Measurements from ENCODE around the gene CXorf49. TPM values are rescaled to one million over a fixed set of nuclear protein-coding genes. Genes with fewer than 3 reads are reported as not detected.
"Not testable (repeated sequence)": the region's sequence is repeated elsewhere in the genome, so short reads cannot be mapped to it uniquely, and the experiment has no call there.

Gene CXorf49
- not detected in 2 replicates for total RNA-seq (2011; cell fraction: chromatin; rRNA removed; ENCODE audit: low replicate concordance)
- not detected in 2 replicates for total RNA-seq (2011; cell fraction: nucleolus; rRNA removed)
- total RNA-seq (2011; cell fraction: nucleoplasm; rRNA removed) = not detected in 2 replicates
- total RNA-seq (2014; rRNA removed) (not detected in 2 replicates), total RNA-seq (2014; rRNA removed; fragmentation: Illumina TruSeq; extraction: Trizol) (not detected in 2 replicates), total RNA-seq (2015; rRNA removed; fragmentation: Illumina TruSeq; extraction: Trizol) (not detected in 2 replicates), total RNA-seq (2021) (not detected in 2 replicates), polyA plus RNA-seq (2011; rRNA removed) (not detected in 2 replicates), polyA plus RNA-seq (2014; fragmentation: Illumina TruSeq; extraction: Trizol) (not detected in 2 replicates), polyA plus RNA-seq (2014; fragmentation: Nextera tagmentation; extraction: Ambion mirVana) (not detected), polyA plus RNA-seq (2014; rRNA removed) (not detected in 2 replicates), polyA minus RNA-seq (2011; rRNA and poly(A)+ RNA removed) (not detected in 2 replicates), Bru-seq, nascent RNA (not detected), BruChase-seq, experiment 1, labeled RNA remaining after a 2-hour chase (not detected), BruChase-seq, experiment 2, labeled RNA remaining after a 6-hour chase (not detected)
- polyA plus RNA-seq (2011; cell fraction: cytosol; rRNA removed) = not detected in 2 replicates
- polyA plus RNA-seq (2011; cell fraction: nucleus; rRNA removed) = 0.06 TPM in 1 of 2 replicates, not detected in the other
- not detected in 2 replicates for polyA plus RNA-seq (2012)
- not detected in 2 replicates for polyA minus RNA-seq (2011; cell fraction: cytosol; rRNA and poly(A)+ RNA removed)
- polyA minus RNA-seq (2011; cell fraction: nucleus; rRNA and poly(A)+ RNA removed) = not detected in 2 replicates
- long read RNA-seq, experiment 1 = 0 reads
- long read RNA-seq, experiment 2 = 0 reads
- long read RNA-seq, experiment 3 = 0 reads

DNA sequence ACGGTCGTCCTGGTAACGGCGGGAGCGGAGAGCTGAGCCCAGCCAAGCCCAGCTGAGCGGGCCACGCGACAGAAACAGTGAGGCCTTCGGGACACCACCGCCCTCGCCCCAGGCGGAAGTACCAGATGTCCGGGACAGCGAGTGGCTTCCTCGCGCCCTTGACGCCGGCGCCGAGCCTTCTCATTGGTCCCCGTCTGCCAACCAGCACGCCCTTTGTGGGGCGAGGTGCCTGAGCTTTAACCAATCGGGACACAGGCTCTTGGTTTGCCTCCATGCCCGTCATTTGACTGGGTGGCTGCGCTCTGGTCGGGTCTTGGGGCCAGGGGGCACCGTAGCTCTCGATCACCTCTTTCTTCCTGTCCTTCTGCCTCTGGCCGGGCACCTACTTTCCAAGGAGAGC is at the start of gene CXorf49:
TSS of gene CXorf49 (minus strand) at position 101 of the 400 bp plus-strand sequence. CDS start 134 bp downstream, outside the sequence.
- H3K36me3 ChIP-seq (ENCODE audit: control insufficient read depth, insufficient read depth, low read length); BruUV-seq (replicated peaks); H3K9me1 ChIP-seq (ENCODE audit: control insufficient read depth, insufficient read depth, low read length); FAIRE-seq; ATAC-seq; H3K4me2 ChIP-seq (ENCODE audit: insufficient read depth, low read length); POLR2A ChIA-PET; H2AFZ ChIP-seq (ENCODE audit: low read depth, low read length); H3K27me3 ChIP-seq (ENCODE audit: control insufficient read depth in 2 of 2, insufficient read depth in 2 of 2, low read length in 2 of 2); H4K20me1 ChIP-seq (replicated peaks; ENCODE audit: control insufficient read depth, insufficient read depth, low read length); H3K9me3 ChIP-seq (replicated peaks; ENCODE audit: control insufficient read depth, insufficient read depth, low read depth, low read length); CTCF ChIA-PET (ENCODE audit: low intra/inter-chr PET ratio); H3K79me2 ChIP-seq (ENCODE audit: control insufficient read depth, insufficient read depth, low read length); H3K4me1 ChIP-seq (replicated peaks in 1 of 2; ENCODE audit: control insufficient read depth in 2 of 2, insufficient read depth in 2 of 2, low read length in 2 of 2); in situ Hi-C loops (cut with MboI); H3K4me3 ChIP-seq; H3K27ac ChIP-seq (ENCODE audit: extremely low read depth, low read depth, low read length); DNase-seq (ENCODE audit: extremely low read depth in 1 of 4, low spot score in 3 of 4); intact Hi-C loops (cut with micrococcal nuclease); H3K9ac ChIP-seq (ENCODE audit: insufficient read depth in 1 of 2, low read depth in 2 of 2, low read length in 2 of 2): not testable (repeated sequence)
- WGBS (ENCODE audit: insufficient coverage, low coverage, missing lambda C conversion rate) = no CpG with 5 or more reads among the region's 30 CpGs

DNA sequence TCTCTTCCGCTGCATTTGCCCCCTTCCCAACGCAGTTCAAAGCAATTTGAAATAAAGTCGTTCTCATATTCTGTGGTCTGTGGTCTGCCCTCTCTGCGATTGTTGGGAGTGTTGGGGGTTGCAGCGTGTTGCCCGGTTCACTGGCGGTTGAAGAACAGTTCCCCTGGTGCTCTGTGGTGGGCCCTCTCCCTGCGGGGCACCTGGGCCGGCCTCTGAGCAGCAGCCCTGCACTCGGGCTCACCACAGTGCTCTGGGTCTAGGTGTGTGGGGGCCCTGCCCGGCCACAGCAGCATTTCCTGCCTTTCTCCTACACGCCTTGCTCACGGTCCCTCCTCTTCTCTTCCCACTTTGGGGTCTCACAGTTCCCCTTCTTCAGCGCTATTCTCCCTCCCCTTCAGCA is 49.0 kb upstream of the CXorf49 start:
- H3K9me1 ChIP-seq (ENCODE audit: control insufficient read depth, insufficient read depth, low read length); CTCF ChIA-PET (ENCODE audit: low intra/inter-chr PET ratio); H2AFZ ChIP-seq (ENCODE audit: low read depth, low read length); H3K27ac ChIP-seq (ENCODE audit: extremely low read depth, low read depth, low read length); H3K27me3 ChIP-seq (ENCODE audit: control insufficient read depth in 2 of 2, insufficient read depth in 2 of 2, low read length in 2 of 2); H3K9me3 ChIP-seq (replicated peaks; ENCODE audit: control insufficient read depth, insufficient read depth, low read depth, low read length); H3K36me3 ChIP-seq (ENCODE audit: control insufficient read depth, insufficient read depth, low read length); intact Hi-C loops (cut with micrococcal nuclease); DNase-seq (ENCODE audit: extremely low read depth in 1 of 4, low spot score in 3 of 4); in situ Hi-C loops (cut with MboI); H3K4me1 ChIP-seq (replicated peaks in 1 of 2; ENCODE audit: control insufficient read depth in 2 of 2, insufficient read depth in 2 of 2, low read length in 2 of 2); H3K4me3 ChIP-seq; BruUV-seq (replicated peaks); H4K20me1 ChIP-seq (replicated peaks; ENCODE audit: control insufficient read depth, insufficient read depth, low read length); ATAC-seq; POLR2A ChIA-PET; H3K4me2 ChIP-seq (ENCODE audit: insufficient read depth, low read length); H3K79me2 ChIP-seq (ENCODE audit: control insufficient read depth, insufficient read depth, low read length); FAIRE-seq; H3K9ac ChIP-seq (ENCODE audit: insufficient read depth in 1 of 2, low read depth in 2 of 2, low read length in 2 of 2): not testable (repeated sequence)
- no CpG with 5 or more reads among the region's 14 CpGs for WGBS (ENCODE audit: insufficient coverage, low coverage, missing lambda C conversion rate)

DNA sequence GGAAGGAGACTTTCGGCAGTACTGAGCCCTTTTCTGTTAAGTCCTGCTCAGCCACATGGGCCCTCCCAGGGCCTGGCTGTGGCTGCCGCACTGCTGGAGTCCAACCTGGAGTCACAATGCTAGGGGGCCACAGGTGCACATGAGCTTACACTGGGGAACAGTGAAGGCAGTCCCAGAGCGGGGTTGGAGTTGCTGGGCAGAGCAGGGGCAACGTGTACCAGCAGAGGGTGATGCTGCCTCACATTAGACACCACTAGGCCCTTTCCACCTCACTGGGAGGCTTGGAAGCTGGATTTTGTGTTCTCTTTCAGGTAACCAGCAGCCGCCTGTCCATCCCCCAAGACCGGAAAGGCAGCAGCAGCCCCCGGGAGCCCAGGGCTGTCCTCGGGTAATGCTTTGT is 47.5 kb upstream of the CXorf49 start:
- H3K9me1 ChIP-seq (ENCODE audit: control insufficient read depth, insufficient read depth, low read length); H2AFZ ChIP-seq (ENCODE audit: low read depth, low read length); H3K4me1 ChIP-seq (replicated peaks in 1 of 2; ENCODE audit: control insufficient read depth in 2 of 2, insufficient read depth in 2 of 2, low read length in 2 of 2); H3K36me3 ChIP-seq (ENCODE audit: control insufficient read depth, insufficient read depth, low read length); H3K27ac ChIP-seq (ENCODE audit: extremely low read depth, low read depth, low read length); H3K27me3 ChIP-seq (ENCODE audit: control insufficient read depth in 2 of 2, insufficient read depth in 2 of 2, low read length in 2 of 2); H3K9ac ChIP-seq (ENCODE audit: insufficient read depth in 1 of 2, low read depth in 2 of 2, low read length in 2 of 2); POLR2A ChIA-PET; intact Hi-C loops (cut with micrococcal nuclease); H3K79me2 ChIP-seq (ENCODE audit: control insufficient read depth, insufficient read depth, low read length); H4K20me1 ChIP-seq (replicated peaks; ENCODE audit: control insufficient read depth, insufficient read depth, low read length); DNase-seq (ENCODE audit: extremely low read depth in 1 of 4, low spot score in 3 of 4); in situ Hi-C loops (cut with MboI); FAIRE-seq; H3K4me3 ChIP-seq; BruUV-seq (replicated peaks); CTCF ChIA-PET (ENCODE audit: low intra/inter-chr PET ratio); H3K4me2 ChIP-seq (ENCODE audit: insufficient read depth, low read length); H3K9me3 ChIP-seq (replicated peaks; ENCODE audit: control insufficient read depth, insufficient read depth, low read depth, low read length): not testable (repeated sequence)
- peak; percentile 83 for ATAC-seq
- WGBS (ENCODE audit: insufficient coverage, low coverage, missing lambda C conversion rate) = no CpG with 5 or more reads among the region's 8 CpGs

All from K562 (cell line).